ENCODE data around the gene NSFL1C. TPM values are rescaled to one million over a fixed set of nuclear protein-coding genes. Genes with fewer than 3 reads are reported as not detected.

NSFL1C gene
- total RNA-seq, 4 donors from 2014 or later = 14.7 to 51.2 (median 48.8) TPM

GRCh38 chr20:1426231-1426849 is 40.3 kb downstream of the NSFL1C start:
- H3K4me3 ChIP-seq = no peak overlapping the region
- H3K36me3 ChIP-seq = no peaks in the 10 kb centered on the region
- no peak for DNase-seq
- H3K4me1 ChIP-seq = peaks cover 0 to 9% (median 3%) of the 10 kb centered on the region in 4 donors
- no peaks in the 10 kb centered on the region for H3K9me3 ChIP-seq
- no peak for TF ChIP-seq EP300 (IDR thresholded peaks at IDR 0.05; ENCODE audit: low read depth)
- TF ChIP-seq CTCF (IDR thresholded peaks at IDR 0.05) = no peak
- TF ChIP-seq POLR2A (IDR thresholded peaks at IDR 0.05) = no peak
- no peak for TF ChIP-seq POLR2AphosphoS5 (IDR thresholded peaks at IDR 0.05)
- intact Hi-C loops (cut with DNase I; ENCODE audit: low total_unique reads) = no loop called here
- in situ Hi-C loops (cut with MboI; ENCODE audit: low pct_ligation_motif_present in 1 of 4, low pct_unique_long_range_greater_than_20kb in 1 of 4, low sequenced_read_pairs in 3 of 4) = no loop called here
- no peak overlapping the region for H3K27ac ChIP-seq
- WGBS, 2 donors (ENCODE audit: low coverage in 1 of 2) = 64% methylated on average over 4 of the region's 4 CpGs; no CpG with 5 or more reads in 1 of the 2 donors
- no peaks in the 10 kb centered on the region for H3K27me3 ChIP-seq

- no peak for TF ChIP-seq CTCF (IDR thresholded peaks at IDR 0.05)
- TF ChIP-seq POLR2A (IDR thresholded peaks at IDR 0.05) = no peak
- TF ChIP-seq POLR2AphosphoS5 (IDR thresholded peaks at IDR 0.05) = no peak
- no peak for TF ChIP-seq EP300 (IDR thresholded peaks at IDR 0.05; ENCODE audit: low read depth)
- Histone ChIP-seq H3K4me3 (no peak overlapping the region), H3K27me3 (no peaks in the 10 kb centered on the region), H3K36me3 (no peaks in the 10 kb centered on the region), H3K4me1 (peaks cover 0 to 9% (median 3%) of the 10 kb centered on the region in 4 donors), H3K27ac (no peak overlapping the region), H3K9me3 (peaks cover 0 to 4% of the 10 kb centered on the region in 2 donors)
- WGBS, 2 donors (ENCODE audit: low coverage in 1 of 2) = 67 to 73% methylated on average over 1 of the region's 1 CpG
- intact Hi-C loops (cut with DNase I; ENCODE audit: low total_unique reads) (no loop called here), in situ Hi-C loops (cut with MboI; ENCODE audit: low pct_ligation_motif_present in 1 of 4, low pct_unique_long_range_greater_than_20kb in 1 of 4, low sequenced_read_pairs in 3 of 4) (no loop called here)
- no peak for DNase-seq
These were observed 42.3 kb downstream of the NSFL1C start for GRCh38 chr20:1424336-1424735.

DNA sequence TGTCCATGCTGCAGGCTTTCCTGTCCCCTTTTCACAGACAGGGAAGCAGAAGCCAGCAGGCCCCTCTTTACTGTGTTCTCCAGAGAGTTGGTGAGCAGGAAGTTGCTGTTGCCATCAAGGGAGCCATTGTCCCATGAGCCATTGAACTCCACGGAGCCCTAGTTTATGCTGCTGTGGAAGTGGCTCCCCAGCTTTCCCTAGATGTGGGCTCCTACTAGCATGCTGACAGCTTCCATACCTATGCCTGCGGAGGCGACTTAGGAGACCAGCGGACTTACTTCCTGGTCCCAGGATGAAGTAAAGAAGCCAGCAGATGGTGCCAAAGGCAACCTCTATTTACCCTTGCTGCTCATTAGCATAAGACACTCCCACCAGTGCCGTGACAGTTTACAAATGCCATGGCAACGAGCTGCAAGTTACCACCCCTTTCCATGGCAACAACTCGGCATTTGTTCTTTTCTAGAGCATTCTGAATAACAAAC is 43.0 kb downstream of the NSFL1C start:
- no peak overlapping the region for H3K4me3 ChIP-seq
- H3K36me3 ChIP-seq = no peaks in the 10 kb centered on the region
- TF ChIP-seq CTCF (IDR thresholded peaks at IDR 0.05) = peak in 1 of 5 experiments; percentile 9
- TF ChIP-seq EP300 (IDR thresholded peaks at IDR 0.05; ENCODE audit: low read depth) = no peak
- no peak for TF ChIP-seq POLR2AphosphoS5 (IDR thresholded peaks at IDR 0.05)
- TF ChIP-seq POLR2A (IDR thresholded peaks at IDR 0.05) = peak; percentile 16
- H3K27me3 ChIP-seq = no peaks in the 10 kb centered on the region
- intact Hi-C loops (cut with DNase I; ENCODE audit: low total_unique reads) (no loop called here), in situ Hi-C loops (cut with MboI; ENCODE audit: low pct_ligation_motif_present in 1 of 4, low pct_unique_long_range_greater_than_20kb in 1 of 4, low sequenced_read_pairs in 3 of 4) (no loop called here)
- peaks cover 0 to 4% of the 10 kb centered on the region in 2 donors for H3K9me3 ChIP-seq
- 44% methylated on average over 7 of the region's 7 CpGs; no CpG with 5 or more reads in 1 of the 2 donors for WGBS, 2 donors (ENCODE audit: low coverage in 1 of 2)
- DNase-seq = peak; percentile 65
- H3K27ac ChIP-seq = peak overlapping the region in 2 of 4 donors; percentile 25 to 49
- peaks cover 0 to 9% (median 3%) of the 10 kb centered on the region in 4 donors for H3K4me1 ChIP-seq

DNA sequence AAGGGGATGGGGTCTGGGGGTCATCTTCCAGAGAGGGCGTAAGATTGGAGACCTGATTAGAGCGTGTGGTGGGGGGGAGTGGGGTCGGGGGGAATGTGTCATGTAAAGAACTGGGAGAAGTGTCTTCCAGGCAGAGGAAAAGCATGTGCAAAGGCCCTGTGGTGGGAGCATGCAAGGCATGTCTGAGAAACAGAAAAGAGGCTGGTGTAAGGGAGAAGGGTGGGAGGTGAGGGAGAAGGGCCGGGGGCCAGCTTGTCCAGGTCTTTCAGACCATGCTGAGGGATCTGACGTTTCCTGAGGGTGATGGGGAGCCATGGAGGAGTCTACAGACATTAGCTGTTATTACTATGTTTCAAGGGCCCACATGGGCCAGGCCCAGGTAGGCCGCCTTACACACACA is 43.4 kb downstream of the NSFL1C start:
- H3K27me3 ChIP-seq = no peaks in the 10 kb centered on the region
- peaks cover 0 to 9% (median 3%) of the 10 kb centered on the region in 4 donors for H3K4me1 ChIP-seq
- intact Hi-C loops (cut with DNase I; ENCODE audit: low total_unique reads) (no loop called here), in situ Hi-C loops (cut with MboI; ENCODE audit: low pct_ligation_motif_present in 1 of 4, low pct_unique_long_range_greater_than_20kb in 1 of 4, low sequenced_read_pairs in 3 of 4) (no loop called here)
- DNase-seq = no peak
- TF ChIP-seq POLR2A (IDR thresholded peaks at IDR 0.05) (no peak), POLR2AphosphoS5 (IDR thresholded peaks at IDR 0.05) (no peak), CTCF (IDR thresholded peaks at IDR 0.05) (no peak), EP300 (IDR thresholded peaks at IDR 0.05; ENCODE audit: low read depth) (no peak)
- H3K36me3 ChIP-seq = no peaks in the 10 kb centered on the region
- H3K27ac ChIP-seq = peak overlapping the region in 2 of 4 donors; percentile 25 to 49
- H3K9me3 ChIP-seq = peaks cover 0 to 4% of the 10 kb centered on the region in 2 donors
- 69 to 85% methylated on average over 5 to 6 of the region's 6 CpGs for WGBS, 2 donors (ENCODE audit: low coverage in 1 of 2)
- no peak overlapping the region for H3K4me3 ChIP-seq
